Activated CD4-positive, CD25-positive, alpha-beta regulatory T cell treated with anti-CD3 and anti-CD28 coated beads, Interleukin-2, amount 50 U/mL, for 16 hours (primary cell): ENCODE measurements around the gene PSPN.
"Not testable (repeated sequence)": the region's sequence is repeated elsewhere in the genome, so short reads cannot be mapped to it uniquely, and the experiment has no call there.

Source experiments
- DNase-seq: peaks from one replicate; pipeline ENCODE4 v3.0.0-alpha.2; 2020; ENCODE audit warnings: low read depth, low spot score

Gene PSPN

GRCh38 chr19:6402837-6403608 is 27.3 kb upstream of the PSPN start:
- DNase-seq: no peak

DNA sequence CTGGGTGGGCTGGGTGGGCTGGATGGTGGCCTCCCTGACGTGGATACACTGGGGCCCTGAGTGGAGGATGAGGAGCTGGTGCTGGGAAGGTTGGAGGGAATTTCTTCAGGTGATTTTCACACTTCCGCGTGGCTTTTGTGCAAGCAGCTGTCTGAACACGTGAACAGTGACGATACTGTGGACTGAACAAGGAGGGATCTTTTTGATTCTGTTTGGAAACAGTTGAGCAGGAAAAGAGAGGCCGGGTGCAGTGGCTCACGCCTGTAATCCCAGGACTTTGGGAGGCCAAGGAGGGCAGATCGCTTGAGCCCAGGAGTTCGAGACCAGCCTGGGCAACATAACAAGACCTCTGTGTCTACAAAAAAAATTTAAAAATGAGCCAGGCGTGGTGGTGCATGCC is 26.3 kb upstream of the PSPN start:
- DNase-seq: no peak

- DNase-seq: not testable (repeated sequence)
These were observed 24.6 kb upstream of the PSPN start for GRCh38 chr19:6400062-6400944.

DNA sequence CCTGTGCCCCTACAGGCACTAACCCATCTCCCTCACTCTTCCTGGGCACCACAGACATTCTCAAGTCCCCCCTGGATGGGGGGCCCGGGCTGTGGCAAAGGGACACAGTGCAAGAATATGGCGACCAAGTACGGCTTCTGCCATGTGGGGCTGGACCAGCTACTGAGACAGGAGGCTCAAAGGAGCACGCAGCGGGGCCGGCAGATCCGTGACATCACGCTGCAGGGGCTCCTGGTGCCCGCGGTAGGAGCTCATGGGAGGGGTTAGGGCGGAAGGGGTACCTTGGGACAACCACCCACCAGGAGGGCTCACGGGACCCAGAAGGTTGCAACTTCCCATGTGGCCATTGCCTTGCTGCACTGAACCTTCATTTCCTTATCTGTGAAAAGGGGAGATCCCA is 20.6 kb upstream of the PSPN start:
- DNase-seq: no peak

GRCh38 chr19:6394831-6395230 is 19.1 kb upstream of the PSPN start:
- no peak for DNase-seq

DNA sequence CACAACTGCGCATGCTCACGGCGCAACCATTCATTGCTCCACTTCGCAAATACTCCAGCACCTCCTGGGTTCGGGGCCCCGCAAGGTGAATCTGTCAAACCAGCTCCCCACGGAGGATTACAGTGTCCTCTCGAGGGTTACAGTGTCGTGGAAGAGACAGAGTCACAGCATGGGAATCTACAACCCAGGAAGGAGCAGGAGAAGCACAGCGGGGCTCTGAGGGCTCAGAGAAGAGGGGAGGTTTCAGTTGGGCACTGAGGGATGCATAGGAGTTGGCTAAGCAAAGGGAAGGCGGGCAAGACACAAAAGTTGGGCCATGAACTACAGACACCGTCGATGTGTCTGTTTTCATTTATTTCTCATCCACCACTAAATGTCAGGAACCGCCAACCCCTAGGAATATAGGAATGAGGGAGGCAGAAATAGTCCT is 18.3 kb upstream of the PSPN start:
- no peak for DNase-seq

- DNase-seq: peak; percentile 88
These were observed 17.6 kb upstream of the PSPN start, which contains the start of gene GTF2F1 for GRCh38 chr19:6393074-6393982. Gene GTF2F1 (minus strand): TSS chr19:6393164. CDS start chr19:6392995, 169 bp downstream.

- DNase-seq: no peak
These were observed 16.7 kb upstream of the PSPN start for GRCh38 chr19:6392221-6393073.

GRCh38 chr19:6387372-6387771 is 11.6 kb upstream of the PSPN start:
- no peak for DNase-seq

GRCh38 chr19:6384381-6384780 is 8.6 kb upstream of the PSPN start:
- no peak for DNase-seq

DNA sequence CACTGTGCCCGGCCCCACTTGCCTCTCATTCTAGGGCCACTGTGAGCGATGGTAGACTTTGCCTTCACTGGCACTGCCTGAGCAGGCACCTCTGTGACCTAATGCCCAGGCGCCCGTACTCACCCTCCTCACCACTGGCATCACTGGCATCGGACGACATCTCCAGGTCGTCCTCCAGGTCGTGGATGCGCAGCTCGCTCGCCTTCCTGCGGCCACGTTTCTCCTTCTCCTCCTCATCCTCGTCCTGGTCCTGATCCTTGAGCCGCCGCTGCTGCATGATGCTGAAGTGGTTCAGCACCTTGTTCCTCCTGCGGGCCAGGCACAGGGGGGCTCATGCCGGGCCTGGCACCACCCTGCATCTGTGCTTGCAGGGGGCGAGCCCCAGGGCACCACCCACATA is 7.5 kb upstream of the PSPN start:
- no peak for DNase-seq

GRCh38 chr19:6381030-6381750 is 5.5 kb upstream of the PSPN start:
- no peak for DNase-seq

- no peak for DNase-seq
These were observed 4.0 kb upstream of the PSPN start for GRCh38 chr19:6379744-6380143.

DNA sequence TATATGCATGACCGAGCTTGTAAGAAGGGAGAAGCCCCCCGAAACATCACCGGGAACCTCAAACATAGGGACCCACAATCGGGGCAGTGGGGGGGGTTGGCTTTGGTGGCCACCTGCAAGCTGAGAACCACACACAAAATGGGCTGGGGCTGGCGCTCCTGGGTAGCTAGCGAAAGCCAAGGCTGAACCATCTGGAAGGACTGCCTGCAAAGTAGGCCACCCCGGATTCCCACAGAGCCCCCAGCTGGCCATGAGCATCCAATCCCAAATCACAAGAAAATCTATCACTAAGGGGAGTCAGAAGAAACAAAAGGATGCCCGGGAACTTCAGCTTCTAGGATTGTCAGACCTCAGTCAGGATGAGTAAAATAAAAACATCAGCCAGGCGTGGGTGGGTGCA is 2.8 kb upstream of the PSPN start:
- no peak for DNase-seq

DNA sequence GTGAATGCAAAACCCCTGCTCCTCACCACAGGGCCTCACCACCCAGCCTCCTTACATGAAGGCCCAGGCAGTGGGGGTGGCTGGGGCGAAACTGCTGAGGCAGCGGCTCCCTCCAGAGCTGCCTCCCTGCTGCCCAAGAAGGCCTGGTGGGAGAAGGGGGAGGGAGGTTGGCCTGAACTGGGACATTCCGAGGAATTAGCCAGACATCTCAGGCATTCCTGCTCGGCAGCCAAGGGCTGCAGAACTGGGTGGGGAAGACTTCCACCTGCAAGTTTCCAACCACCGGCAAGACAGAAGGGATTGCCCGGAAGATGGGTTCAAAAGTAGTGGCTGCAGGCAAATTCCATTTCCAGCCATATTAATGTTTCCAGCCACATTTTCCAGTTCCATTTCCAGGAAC is 2.3 kb upstream of the PSPN start:
- DNase-seq: no peak

GRCh38 chr19:6376512-6377190 is 918 bp upstream of the PSPN start:
- no peak for DNase-seq

DNA sequence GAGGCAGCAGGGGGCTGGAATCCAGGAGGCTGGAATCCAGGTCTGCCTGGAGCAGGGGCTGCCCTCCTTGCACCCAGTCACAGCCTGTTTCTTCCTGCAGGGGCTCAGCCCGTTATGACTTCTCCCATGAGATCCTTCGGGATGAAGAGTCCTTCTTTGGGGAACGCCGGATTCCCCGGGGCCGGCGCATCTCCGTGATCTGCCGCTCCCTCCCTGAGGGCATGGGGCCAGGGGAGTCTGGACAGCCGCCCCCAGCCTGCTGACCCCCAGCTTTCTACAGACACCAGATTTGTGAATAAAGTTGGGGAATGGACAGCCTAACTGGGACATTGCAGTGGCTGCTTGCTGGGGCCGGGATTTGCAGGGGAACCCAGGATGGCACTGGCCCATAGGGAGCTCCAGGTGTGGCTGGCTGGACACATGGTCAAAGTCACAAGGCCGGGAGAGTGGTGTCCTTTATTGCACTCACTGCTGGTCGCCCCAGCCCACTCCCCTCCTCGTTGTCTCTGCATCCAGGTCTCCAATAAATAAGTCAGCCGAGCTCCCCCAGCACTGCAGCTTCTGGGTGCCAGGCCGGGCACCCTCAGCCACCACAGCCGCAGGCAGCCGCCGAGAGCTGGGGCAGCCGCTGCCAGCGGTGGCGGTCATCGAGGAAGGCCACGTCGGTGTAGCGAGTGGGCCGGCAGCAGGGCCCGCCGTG is 872 bp downstream of the PSPN start:
- no peak for DNase-seq

DNA sequence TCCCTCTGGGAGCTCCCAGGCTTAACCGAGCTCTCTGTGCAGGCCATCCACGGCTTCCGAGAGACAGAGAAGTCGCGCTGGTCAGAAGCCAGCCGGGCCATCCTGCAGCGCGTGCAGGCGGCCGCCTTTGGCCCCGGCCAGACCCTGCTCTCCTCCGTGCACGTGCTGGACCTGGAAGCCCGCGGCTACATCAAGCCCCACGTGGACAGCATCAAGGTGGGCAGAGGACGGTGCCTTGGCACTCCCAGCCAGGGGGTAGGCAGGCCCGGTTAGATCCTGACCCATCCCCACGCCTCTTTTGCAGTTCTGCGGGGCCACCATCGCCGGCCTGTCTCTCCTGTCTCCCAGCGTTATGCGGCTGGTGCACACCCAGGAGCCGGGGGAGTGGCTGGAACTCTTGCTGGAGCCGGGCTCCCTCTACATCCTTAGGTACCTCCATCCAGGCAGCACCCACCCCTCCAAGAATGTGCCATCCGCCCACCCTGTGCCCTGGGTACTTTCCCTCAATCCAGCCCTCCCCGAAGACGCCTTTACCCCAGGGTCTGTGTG is 1.5 kb downstream of the PSPN start:
- no peak for DNase-seq

- DNase-seq: no peak
These were observed 2.0 kb downstream of the PSPN start for GRCh38 chr19:6373813-6374108.
